C4-2B (cell line): Measurements from ENCODE around the gene CHCHD1.

Experiments used
- CTCF ChIP-seq: fragments of 450-650 bp; conservative IDR thresholded peaks from 2 replicates; pipeline ENCODE4 v1.5.1; 2017; ENCODE audit warnings: mild to moderate bottlenecking
- ZFX ChIP-seq: fragments of 450-650 bp; IDR thresholded peaks from 2 replicates; pipeline ENCODE4 v1.6.1; 2017

- TF ChIP-seq CTCF, result no peak
- no peak for TF ChIP-seq ZFX
Measured at GRCh38 chr10:73810735-73811465, 29.1 kb downstream of the CHCHD1 start.
